Esophagus muscularis mucosa (tissue), 3 donors: ENCODE results near the gene MADD.

Experiments used
- POLR2A ChIP-seq: fragments of 450-650 bp; IDR thresholded peaks from one replicate; pipeline ENCODE4 v1.6.1; 2017; ENCODE audit warnings: antibody characterized with exemption, moderate library complexity, mild to moderate bottlenecking, low read depth
- POLR2AphosphoS5 ChIP-seq, 2 donors: sonication (generic); formaldehyde crosslinking; IDR thresholded peaks; one replicate each; pipeline ENCODE4 v1.6.1; 2017; ENCODE audit warnings: antibody characterized with exemption in 2 of 2
- TF ChIP-seq, protein P1 (sequence below), 3 experiments: fragments of 200-600 bp in 2 of 3; fragments of 450-650 bp in 1 of 3; sonication (generic) in 2 of 3; IDR thresholded peaks; one replicate each; pipeline ENCODE4 v1.5.1; 2017 to 2019; ENCODE audit warnings: antibody characterized with exemption in 3 of 3, mild to moderate bottlenecking in 2 of 3, moderate library complexity in 1 of 3

GRCh38 chr11:47377571-47378009 is 107.7 kb downstream of the MADD start:
- TF ChIP-seq, protein P1, sequence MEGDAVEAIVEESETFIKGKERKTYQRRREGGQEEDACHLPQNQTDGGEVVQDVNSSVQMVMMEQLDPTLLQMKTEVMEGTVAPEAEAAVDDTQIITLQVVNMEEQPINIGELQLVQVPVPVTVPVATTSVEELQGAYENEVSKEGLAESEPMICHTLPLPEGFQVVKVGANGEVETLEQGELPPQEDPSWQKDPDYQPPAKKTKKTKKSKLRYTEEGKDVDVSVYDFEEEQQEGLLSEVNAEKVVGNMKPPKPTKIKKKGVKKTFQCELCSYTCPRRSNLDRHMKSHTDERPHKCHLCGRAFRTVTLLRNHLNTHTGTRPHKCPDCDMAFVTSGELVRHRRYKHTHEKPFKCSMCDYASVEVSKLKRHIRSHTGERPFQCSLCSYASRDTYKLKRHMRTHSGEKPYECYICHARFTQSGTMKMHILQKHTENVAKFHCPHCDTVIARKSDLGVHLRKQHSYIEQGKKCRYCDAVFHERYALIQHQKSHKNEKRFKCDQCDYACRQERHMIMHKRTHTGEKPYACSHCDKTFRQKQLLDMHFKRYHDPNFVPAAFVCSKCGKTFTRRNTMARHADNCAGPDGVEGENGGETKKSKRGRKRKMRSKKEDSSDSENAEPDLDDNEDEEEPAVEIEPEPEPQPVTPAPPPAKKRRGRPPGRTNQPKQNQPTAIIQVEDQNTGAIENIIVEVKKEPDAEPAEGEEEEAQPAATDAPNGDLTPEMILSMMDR (IDR thresholded peaks at IDR 0.05): no peak
- TF ChIP-seq POLR2A (no peak), POLR2AphosphoS5 (IDR thresholded peaks at IDR 0.05) (no peak)
